ENCODE data around the gene MARCOL. TPM values are rescaled to one million over a fixed set of nuclear protein-coding genes. Genes with fewer than 3 reads are reported as not detected.

MARCOL gene
- polyA plus RNA-seq, 1 donor = not detected

- Histone ChIP-seq H3K4me3 (ENCODE audit: low read length) (no peak overlapping the region), H3K27me3 (ENCODE audit: control insufficient read depth, insufficient read depth, low read length) (no peaks in the 10 kb centered on the region), H3K36me3 (ENCODE audit: control insufficient read depth, insufficient read depth, low read length) (no peaks in the 10 kb centered on the region), H3K4me1 (ENCODE audit: control insufficient read depth, insufficient read depth, low read length) (no peaks in the 10 kb centered on the region), H3K27ac (ENCODE audit: low read length) (no peak overlapping the region), H3K9me3 (ENCODE audit: control insufficient read depth, low read depth, low read length) (no peaks in the 10 kb centered on the region)
- WGBS (ENCODE audit: insufficient coverage, low lambda C conversion rate) = no CpG with 5 or more reads among the region's 1 CpG
- no peak for DNase-seq
These were observed 23.6 kb upstream of the MARCOL start for GRCh38 chr5:148214665-148215185.

- Histone ChIP-seq H3K27me3 (ENCODE audit: control insufficient read depth, insufficient read depth, low read length) (no peaks in the 10 kb centered on the region), H3K4me1 (ENCODE audit: control insufficient read depth, insufficient read depth, low read length) (no peaks in the 10 kb centered on the region), H3K27ac (ENCODE audit: low read length) (no peak overlapping the region), H3K9me3 (ENCODE audit: control insufficient read depth, low read depth, low read length) (no peaks in the 10 kb centered on the region), H3K4me3 (ENCODE audit: low read length) (no peak overlapping the region), H3K36me3 (ENCODE audit: control insufficient read depth, insufficient read depth, low read length) (no peaks in the 10 kb centered on the region)
- no peak for DNase-seq
- WGBS (ENCODE audit: insufficient coverage, low lambda C conversion rate) = 100% methylated on average over 1 of the region's 6 CpGs
These were observed 16.8 kb upstream of the MARCOL start for GRCh38 chr5:148221508-148221907.

GRCh38 chr5:148224117-148224742 is 14.1 kb upstream of the MARCOL start:
- no peak for DNase-seq
- WGBS (ENCODE audit: insufficient coverage, low lambda C conversion rate) = 40% methylated on average over 1 of the region's 2 CpGs
- no peak overlapping the region for H3K4me3 ChIP-seq (ENCODE audit: low read length)
- H3K4me1 ChIP-seq (ENCODE audit: control insufficient read depth, insufficient read depth, low read length) = no peaks in the 10 kb centered on the region
- no peaks in the 10 kb centered on the region for H3K36me3 ChIP-seq (ENCODE audit: control insufficient read depth, insufficient read depth, low read length)
- no peaks in the 10 kb centered on the region for H3K27me3 ChIP-seq (ENCODE audit: control insufficient read depth, insufficient read depth, low read length)
- no peaks in the 10 kb centered on the region for H3K9me3 ChIP-seq (ENCODE audit: control insufficient read depth, low read depth, low read length)
- no peak overlapping the region for H3K27ac ChIP-seq (ENCODE audit: low read length)

GRCh38 chr5:148228392-148228984 is 9.8 kb upstream of the MARCOL start:
- no peaks in the 10 kb centered on the region for H3K36me3 ChIP-seq (ENCODE audit: control insufficient read depth, insufficient read depth, low read length)
- DNase-seq = no peak
- H3K4me3 ChIP-seq (ENCODE audit: low read length) = no peak overlapping the region
- 100% methylated on average over 1 of the region's 3 CpGs for WGBS (ENCODE audit: insufficient coverage, low lambda C conversion rate)
- H3K9me3 ChIP-seq (ENCODE audit: control insufficient read depth, low read depth, low read length) = no peaks in the 10 kb centered on the region
- no peaks in the 10 kb centered on the region for H3K4me1 ChIP-seq (ENCODE audit: control insufficient read depth, insufficient read depth, low read length)
- H3K27me3 ChIP-seq (ENCODE audit: control insufficient read depth, insufficient read depth, low read length) = no peaks in the 10 kb centered on the region
- H3K27ac ChIP-seq (ENCODE audit: low read length) = no peak overlapping the region

- Histone ChIP-seq H3K4me3 (ENCODE audit: low read length) (no peak overlapping the region), H3K27ac (ENCODE audit: low read length) (no peak overlapping the region), H3K4me1 (ENCODE audit: control insufficient read depth, insufficient read depth, low read length) (no peaks in the 10 kb centered on the region), H3K36me3 (ENCODE audit: control insufficient read depth, insufficient read depth, low read length) (no peaks in the 10 kb centered on the region), H3K9me3 (ENCODE audit: control insufficient read depth, low read depth, low read length) (no peaks in the 10 kb centered on the region), H3K27me3 (ENCODE audit: control insufficient read depth, insufficient read depth, low read length) (no peaks in the 10 kb centered on the region)
- no peak for DNase-seq
These were observed 8.5 kb upstream of the MARCOL start for GRCh38 chr5:148229840-148230239.

GRCh38 chr5:148230240-148230639 is 8.1 kb upstream of the MARCOL start:
- H3K27ac ChIP-seq (ENCODE audit: low read length) = no peak overlapping the region
- H3K4me1 ChIP-seq (ENCODE audit: control insufficient read depth, insufficient read depth, low read length) = no peaks in the 10 kb centered on the region
- no peak overlapping the region for H3K4me3 ChIP-seq (ENCODE audit: low read length)
- H3K36me3 ChIP-seq (ENCODE audit: control insufficient read depth, insufficient read depth, low read length) = no peaks in the 10 kb centered on the region
- H3K27me3 ChIP-seq (ENCODE audit: control insufficient read depth, insufficient read depth, low read length) = no peaks in the 10 kb centered on the region
- no peaks in the 10 kb centered on the region for H3K9me3 ChIP-seq (ENCODE audit: control insufficient read depth, low read depth, low read length)
- 80% methylated on average over 2 of the region's 7 CpGs for WGBS (ENCODE audit: insufficient coverage, low lambda C conversion rate)
- no peak for DNase-seq

GRCh38 chr5:148237785-148238417 is 424 bp upstream of the MARCOL start:
- H3K9me3 ChIP-seq (ENCODE audit: control insufficient read depth, low read depth, low read length) = no peaks in the 10 kb centered on the region
- no peaks in the 10 kb centered on the region for H3K27me3 ChIP-seq (ENCODE audit: control insufficient read depth, insufficient read depth, low read length)
- H3K27ac ChIP-seq (ENCODE audit: low read length) = no peak overlapping the region
- 0% methylated on average over 1 of the region's 4 CpGs for WGBS (ENCODE audit: insufficient coverage, low lambda C conversion rate)
- DNase-seq = peak; percentile 27 to 72
- no peaks in the 10 kb centered on the region for H3K4me1 ChIP-seq (ENCODE audit: control insufficient read depth, insufficient read depth, low read length)
- no peaks in the 10 kb centered on the region for H3K36me3 ChIP-seq (ENCODE audit: control insufficient read depth, insufficient read depth, low read length)
- no peak overlapping the region for H3K4me3 ChIP-seq (ENCODE audit: low read length)

- H3K27ac ChIP-seq (ENCODE audit: low read length) = no peak overlapping the region
- no peak for DNase-seq
- H3K4me3 ChIP-seq (ENCODE audit: low read length) = no peak overlapping the region
- no peaks in the 10 kb centered on the region for H3K9me3 ChIP-seq (ENCODE audit: control insufficient read depth, low read depth, low read length)
- H3K27me3 ChIP-seq (ENCODE audit: control insufficient read depth, insufficient read depth, low read length) = no peaks in the 10 kb centered on the region
- no peaks in the 10 kb centered on the region for H3K4me1 ChIP-seq (ENCODE audit: control insufficient read depth, insufficient read depth, low read length)
- 83% methylated on average over 2 of the region's 2 CpGs for WGBS (ENCODE audit: insufficient coverage, low lambda C conversion rate)
- no peaks in the 10 kb centered on the region for H3K36me3 ChIP-seq (ENCODE audit: control insufficient read depth, insufficient read depth, low read length)
These were observed 10.6 kb downstream of the MARCOL start for GRCh38 chr5:148248894-148249293.

- Histone ChIP-seq H3K27ac (ENCODE audit: low read length) (no peak overlapping the region), H3K27me3 (ENCODE audit: control insufficient read depth, insufficient read depth, low read length) (no peaks in the 10 kb centered on the region), H3K9me3 (ENCODE audit: control insufficient read depth, low read depth, low read length) (peaks cover 7% of the 10 kb centered on the region), H3K4me3 (ENCODE audit: low read length) (no peak overlapping the region), H3K4me1 (ENCODE audit: control insufficient read depth, insufficient read depth, low read length) (no peaks in the 10 kb centered on the region), H3K36me3 (ENCODE audit: control insufficient read depth, insufficient read depth, low read length) (no peaks in the 10 kb centered on the region)
- DNase-seq = no peak
These were observed 17.1 kb downstream of the MARCOL start for GRCh38 chr5:148255456-148255855.

- no peaks in the 10 kb centered on the region for H3K4me1 ChIP-seq (ENCODE audit: control insufficient read depth, insufficient read depth, low read length)
- WGBS (ENCODE audit: insufficient coverage, low lambda C conversion rate) = no CpG with 5 or more reads among the region's 2 CpGs
- no peaks in the 10 kb centered on the region for H3K36me3 ChIP-seq (ENCODE audit: control insufficient read depth, insufficient read depth, low read length)
- DNase-seq = no peak
- H3K4me3 ChIP-seq (ENCODE audit: low read length) = no peak overlapping the region
- H3K9me3 ChIP-seq (ENCODE audit: control insufficient read depth, low read depth, low read length) = peaks cover 7% of the 10 kb centered on the region
- H3K27ac ChIP-seq (ENCODE audit: low read length) = no peak overlapping the region
- H3K27me3 ChIP-seq (ENCODE audit: control insufficient read depth, insufficient read depth, low read length) = no peaks in the 10 kb centered on the region
These were observed 21.0 kb downstream of the MARCOL start for GRCh38 chr5:148259288-148259687.

- no peak overlapping the region for H3K27ac ChIP-seq (ENCODE audit: low read length)
- DNase-seq = no peak
- peaks cover 11% of the 10 kb centered on the region for H3K9me3 ChIP-seq (ENCODE audit: control insufficient read depth, low read depth, low read length)
- H3K4me3 ChIP-seq (ENCODE audit: low read length) = no peak overlapping the region
- H3K4me1 ChIP-seq (ENCODE audit: control insufficient read depth, insufficient read depth, low read length) = no peaks in the 10 kb centered on the region
- no peaks in the 10 kb centered on the region for H3K36me3 ChIP-seq (ENCODE audit: control insufficient read depth, insufficient read depth, low read length)
- no peaks in the 10 kb centered on the region for H3K27me3 ChIP-seq (ENCODE audit: control insufficient read depth, insufficient read depth, low read length)
These were observed 22.9 kb downstream of the MARCOL start for GRCh38 chr5:148261221-148261620.

Measured in large intestine (tissue), 3 donors.